Measurements from ENCODE around the gene MRRF.

DNA sequence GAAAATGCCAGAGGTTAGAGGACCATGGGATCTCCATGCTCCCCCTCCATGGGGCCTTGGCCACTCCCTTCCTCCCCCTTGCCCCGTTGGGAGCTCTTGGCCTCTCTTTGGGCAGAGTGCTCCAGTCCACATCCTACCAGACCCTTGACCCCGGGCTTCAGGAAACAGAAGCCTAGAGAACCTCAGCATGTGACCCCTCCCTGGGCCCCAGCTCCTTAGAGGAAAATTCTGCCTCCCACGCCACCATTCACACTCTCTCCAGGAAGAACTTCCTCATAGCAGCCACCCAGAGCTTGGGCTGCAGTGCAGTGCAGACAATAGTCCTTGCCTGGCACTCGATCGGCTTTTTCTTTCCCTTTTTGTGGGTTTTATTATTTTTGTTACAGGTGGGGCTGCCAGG lies 41.9 kb upstream of the MRRF start:
- TF ChIP-seq, protein P1, sequence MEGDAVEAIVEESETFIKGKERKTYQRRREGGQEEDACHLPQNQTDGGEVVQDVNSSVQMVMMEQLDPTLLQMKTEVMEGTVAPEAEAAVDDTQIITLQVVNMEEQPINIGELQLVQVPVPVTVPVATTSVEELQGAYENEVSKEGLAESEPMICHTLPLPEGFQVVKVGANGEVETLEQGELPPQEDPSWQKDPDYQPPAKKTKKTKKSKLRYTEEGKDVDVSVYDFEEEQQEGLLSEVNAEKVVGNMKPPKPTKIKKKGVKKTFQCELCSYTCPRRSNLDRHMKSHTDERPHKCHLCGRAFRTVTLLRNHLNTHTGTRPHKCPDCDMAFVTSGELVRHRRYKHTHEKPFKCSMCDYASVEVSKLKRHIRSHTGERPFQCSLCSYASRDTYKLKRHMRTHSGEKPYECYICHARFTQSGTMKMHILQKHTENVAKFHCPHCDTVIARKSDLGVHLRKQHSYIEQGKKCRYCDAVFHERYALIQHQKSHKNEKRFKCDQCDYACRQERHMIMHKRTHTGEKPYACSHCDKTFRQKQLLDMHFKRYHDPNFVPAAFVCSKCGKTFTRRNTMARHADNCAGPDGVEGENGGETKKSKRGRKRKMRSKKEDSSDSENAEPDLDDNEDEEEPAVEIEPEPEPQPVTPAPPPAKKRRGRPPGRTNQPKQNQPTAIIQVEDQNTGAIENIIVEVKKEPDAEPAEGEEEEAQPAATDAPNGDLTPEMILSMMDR (IDR thresholded peaks at IDR 0.05): no peak
- TF ChIP-seq POLR2AphosphoS5 (IDR thresholded peaks at IDR 0.05; ENCODE audit: insufficient read depth in 1 of 2, low read depth in 1 of 2): no peak

Measured in vagina (tissue), 2 donors.